ENCODE measurements around the gene SLC39A2. TPM values are rescaled to one million over a fixed set of nuclear protein-coding genes. Genes with fewer than 3 reads are reported as not detected.

SLC39A2 gene
- total and polyA plus RNA-seq, 4 donors: 0.05 to 0.08 TPM; not detected in 2

GRCh38 chr14:21020977-21021545 lies 22.0 kb downstream of the SLC39A2 start:
- no peak overlapping the region for H3K27ac ChIP-seq (ENCODE audit: low read depth in 1 of 2, low read length in 2 of 2)
- TF ChIP-seq YY1 (IDR thresholded peaks at IDR 0.05) (no peak), HNF4A (conservative IDR thresholded peaks at IDR 0.05) (no peak), JUND (IDR thresholded peaks at IDR 0.05) (no peak), FOXA2 (IDR thresholded peaks at IDR 0.05) (no peak), RAD21 (IDR thresholded peaks at IDR 0.05) (no peak), TAF1 (conservative IDR thresholded peaks at IDR 0.05) (no peak), SP1 (IDR thresholded peaks at IDR 0.05) (no peak), HNF4G (IDR thresholded peaks at IDR 0.05) (no peak), EGR1 (IDR thresholded peaks at IDR 0.05; ENCODE audit: low read depth in 2 of 2) (no peak), FOXA1 (IDR thresholded peaks at IDR 0.05) (no peak), GABPA (IDR thresholded peaks at IDR 0.05 in 1 of 2, conservative IDR thresholded peaks at IDR 0.05 in 1 of 2) (no peak), ATF3 (IDR thresholded peaks at IDR 0.05) (no peak), RXRA (IDR thresholded peaks at IDR 0.05) (no peak), NR2F2 (IDR thresholded peaks at IDR 0.05) (no peak), MAX (IDR thresholded peaks at IDR 0.05) (no peak)
- TF ChIP-seq, protein P1, sequence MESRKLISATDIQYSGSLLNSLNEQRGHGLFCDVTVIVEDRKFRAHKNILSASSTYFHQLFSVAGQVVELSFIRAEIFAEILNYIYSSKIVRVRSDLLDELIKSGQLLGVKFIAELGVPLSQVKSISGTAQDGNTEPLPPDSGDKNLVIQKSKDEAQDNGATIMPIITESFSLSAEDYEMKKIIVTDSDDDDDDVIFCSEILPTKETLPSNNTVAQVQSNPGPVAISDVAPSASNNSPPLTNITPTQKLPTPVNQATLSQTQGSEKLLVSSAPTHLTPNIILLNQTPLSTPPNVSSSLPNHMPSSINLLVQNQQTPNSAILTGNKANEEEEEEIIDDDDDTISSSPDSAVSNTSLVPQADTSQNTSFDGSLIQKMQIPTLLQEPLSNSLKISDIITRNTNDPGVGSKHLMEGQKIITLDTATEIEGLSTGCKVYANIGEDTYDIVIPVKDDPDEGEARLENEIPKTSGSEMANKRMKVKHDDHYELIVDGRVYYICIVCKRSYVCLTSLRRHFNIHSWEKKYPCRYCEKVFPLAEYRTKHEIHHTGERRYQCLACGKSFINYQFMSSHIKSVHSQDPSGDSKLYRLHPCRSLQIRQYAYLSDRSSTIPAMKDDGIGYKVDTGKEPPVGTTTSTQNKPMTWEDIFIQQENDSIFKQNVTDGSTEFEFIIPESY (IDR thresholded peaks at IDR 0.05): no peak
- TF ChIP-seq, protein P2, sequence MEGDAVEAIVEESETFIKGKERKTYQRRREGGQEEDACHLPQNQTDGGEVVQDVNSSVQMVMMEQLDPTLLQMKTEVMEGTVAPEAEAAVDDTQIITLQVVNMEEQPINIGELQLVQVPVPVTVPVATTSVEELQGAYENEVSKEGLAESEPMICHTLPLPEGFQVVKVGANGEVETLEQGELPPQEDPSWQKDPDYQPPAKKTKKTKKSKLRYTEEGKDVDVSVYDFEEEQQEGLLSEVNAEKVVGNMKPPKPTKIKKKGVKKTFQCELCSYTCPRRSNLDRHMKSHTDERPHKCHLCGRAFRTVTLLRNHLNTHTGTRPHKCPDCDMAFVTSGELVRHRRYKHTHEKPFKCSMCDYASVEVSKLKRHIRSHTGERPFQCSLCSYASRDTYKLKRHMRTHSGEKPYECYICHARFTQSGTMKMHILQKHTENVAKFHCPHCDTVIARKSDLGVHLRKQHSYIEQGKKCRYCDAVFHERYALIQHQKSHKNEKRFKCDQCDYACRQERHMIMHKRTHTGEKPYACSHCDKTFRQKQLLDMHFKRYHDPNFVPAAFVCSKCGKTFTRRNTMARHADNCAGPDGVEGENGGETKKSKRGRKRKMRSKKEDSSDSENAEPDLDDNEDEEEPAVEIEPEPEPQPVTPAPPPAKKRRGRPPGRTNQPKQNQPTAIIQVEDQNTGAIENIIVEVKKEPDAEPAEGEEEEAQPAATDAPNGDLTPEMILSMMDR (IDR thresholded peaks at IDR 0.05; ENCODE audit: low read depth, low read length, missing input control): no peak
- TF ChIP-seq, protein P3, sequence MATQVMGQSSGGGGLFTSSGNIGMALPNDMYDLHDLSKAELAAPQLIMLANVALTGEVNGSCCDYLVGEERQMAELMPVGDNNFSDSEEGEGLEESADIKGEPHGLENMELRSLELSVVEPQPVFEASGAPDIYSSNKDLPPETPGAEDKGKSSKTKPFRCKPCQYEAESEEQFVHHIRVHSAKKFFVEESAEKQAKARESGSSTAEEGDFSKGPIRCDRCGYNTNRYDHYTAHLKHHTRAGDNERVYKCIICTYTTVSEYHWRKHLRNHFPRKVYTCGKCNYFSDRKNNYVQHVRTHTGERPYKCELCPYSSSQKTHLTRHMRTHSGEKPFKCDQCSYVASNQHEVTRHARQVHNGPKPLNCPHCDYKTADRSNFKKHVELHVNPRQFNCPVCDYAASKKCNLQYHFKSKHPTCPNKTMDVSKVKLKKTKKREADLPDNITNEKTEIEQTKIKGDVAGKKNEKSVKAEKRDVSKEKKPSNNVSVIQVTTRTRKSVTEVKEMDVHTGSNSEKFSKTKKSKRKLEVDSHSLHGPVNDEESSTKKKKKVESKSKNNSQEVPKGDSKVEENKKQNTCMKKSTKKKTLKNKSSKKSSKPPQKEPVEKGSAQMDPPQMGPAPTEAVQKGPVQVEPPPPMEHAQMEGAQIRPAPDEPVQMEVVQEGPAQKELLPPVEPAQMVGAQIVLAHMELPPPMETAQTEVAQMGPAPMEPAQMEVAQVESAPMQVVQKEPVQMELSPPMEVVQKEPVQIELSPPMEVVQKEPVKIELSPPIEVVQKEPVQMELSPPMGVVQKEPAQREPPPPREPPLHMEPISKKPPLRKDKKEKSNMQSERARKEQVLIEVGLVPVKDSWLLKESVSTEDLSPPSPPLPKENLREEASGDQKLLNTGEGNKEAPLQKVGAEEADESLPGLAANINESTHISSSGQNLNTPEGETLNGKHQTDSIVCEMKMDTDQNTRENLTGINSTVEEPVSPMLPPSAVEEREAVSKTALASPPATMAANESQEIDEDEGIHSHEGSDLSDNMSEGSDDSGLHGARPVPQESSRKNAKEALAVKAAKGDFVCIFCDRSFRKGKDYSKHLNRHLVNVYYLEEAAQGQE (IDR thresholded peaks at IDR 0.05): no peak
- 89% methylated on average over 5 of the region's 5 CpGs for WGBS
- no peak for DNase-seq (ENCODE audit: low spot score)
- no peak overlapping the region for H3K4me3 ChIP-seq (ENCODE audit: low read depth in 1 of 3, low read length in 3 of 3)
- no peaks in the 10 kb centered on the region for H3K9me3 ChIP-seq (ENCODE audit: control insufficient read depth in 4 of 4, low read length in 3 of 4)
- H3K4me1 ChIP-seq (ENCODE audit: control insufficient read depth in 4 of 4, insufficient read depth in 4 of 4, low read length in 3 of 4): peaks cover 0 to 67% (median 40%) of the 10 kb centered on the region in 4 donors
- H3K9ac ChIP-seq (ENCODE audit: low read depth in 1 of 2, low read length in 2 of 2): no peak overlapping the region
- H3K27me3 ChIP-seq (ENCODE audit: control insufficient read depth in 4 of 4, insufficient read depth in 4 of 4, low read length in 3 of 4): no peaks in the 10 kb centered on the region
- H3K36me3 ChIP-seq (ENCODE audit: control insufficient read depth in 4 of 4, insufficient read depth in 3 of 4, low read depth in 1 of 4, low read length in 3 of 4): peaks cover 8 to 45% (median 44%) of the 10 kb centered on the region in 4 donors

All from liver (tissue), 9 donors.